Kidney epithelial cell (primary cell): Measurements from ENCODE around the gene MTX2. TPM values are rescaled to one million over a fixed set of nuclear protein-coding genes. Genes with fewer than 3 reads are reported as not detected.
"Not testable (repeated sequence)": the region's sequence is repeated elsewhere in the genome, so short reads cannot be mapped to it uniquely, and the experiment has no call there.

ENCODE experiments used
- DNase-seq: peaks from one replicate; pipeline ENCODE4 v3.0.0-alpha.2; 2010; ENCODE audit warnings: low read depth
- H3K27me3 ChIP-seq: 2 replicates; pipeline ENCODE4 v1.6.0; 2011; ENCODE audit warnings: low read length; ENCODE audit not compliant: control insufficient read depth, insufficient read depth
- H3K36me3 ChIP-seq: 2 replicates; pipeline ENCODE4 v1.5.1; 2011; ENCODE audit warnings: low read length; ENCODE audit not compliant: control insufficient read depth, insufficient read depth
- H3K4me3 ChIP-seq: 2 replicates; pipeline ENCODE4 v1.5.1; 2011; ENCODE audit warnings: low read depth, mild to moderate bottlenecking, control low read depth, low read length
- total RNA-seq: library from RNA; depleted of rRNA; stranded (reverse); fragments of >200 nt; gene quantifications from 2 replicates; pipeline ENCODE4 v1.2.3, GENCODE V29; 2015
- TF ChIP-seq, protein P1 (sequence below): IDR thresholded peaks from 2 replicates; pipeline ENCODE4 v1.5.1; 2011; ENCODE audit warnings: mild to moderate bottlenecking, moderate library complexity, low read length, control low read depth, inconsistent platforms; ENCODE audit not compliant: insufficient read depth, poor library complexity, severe bottlenecking

Gene MTX2
- total RNA-seq, 1 donor from 2014 or later = 62.8 TPM

DNA sequence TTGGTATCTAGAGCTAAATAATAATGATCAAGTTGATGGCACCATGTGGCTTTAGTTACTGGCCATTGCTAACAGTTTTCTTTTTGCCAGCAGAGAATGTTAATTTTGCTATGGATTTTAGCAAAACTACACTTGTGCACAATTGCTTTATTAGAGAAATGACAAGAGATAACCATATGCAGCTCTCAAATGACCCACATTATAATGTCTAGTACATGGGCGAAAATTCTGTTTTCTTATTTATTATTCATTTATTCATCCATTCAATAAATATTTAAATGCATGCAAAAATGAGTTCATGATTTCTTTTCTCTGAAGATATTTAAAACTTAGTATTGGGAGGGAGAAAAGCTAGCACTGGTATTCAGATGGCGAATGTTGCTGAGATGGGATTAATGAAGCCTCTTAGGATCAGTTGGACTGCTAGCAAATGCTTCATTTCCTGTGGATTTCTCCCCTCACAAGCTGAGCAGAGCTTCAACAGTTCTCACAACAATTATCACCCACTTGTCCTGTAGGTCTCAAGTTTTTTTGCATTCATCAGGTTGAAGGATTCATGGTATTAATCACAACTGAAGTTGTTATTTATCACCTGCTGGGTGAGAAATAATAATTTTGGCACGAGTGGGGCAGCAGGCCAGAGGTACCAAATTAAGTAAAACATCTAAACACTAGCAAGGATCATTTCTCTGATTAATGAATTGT is 95.2 kb downstream of the MTX2 start:
- TF ChIP-seq, protein P1, sequence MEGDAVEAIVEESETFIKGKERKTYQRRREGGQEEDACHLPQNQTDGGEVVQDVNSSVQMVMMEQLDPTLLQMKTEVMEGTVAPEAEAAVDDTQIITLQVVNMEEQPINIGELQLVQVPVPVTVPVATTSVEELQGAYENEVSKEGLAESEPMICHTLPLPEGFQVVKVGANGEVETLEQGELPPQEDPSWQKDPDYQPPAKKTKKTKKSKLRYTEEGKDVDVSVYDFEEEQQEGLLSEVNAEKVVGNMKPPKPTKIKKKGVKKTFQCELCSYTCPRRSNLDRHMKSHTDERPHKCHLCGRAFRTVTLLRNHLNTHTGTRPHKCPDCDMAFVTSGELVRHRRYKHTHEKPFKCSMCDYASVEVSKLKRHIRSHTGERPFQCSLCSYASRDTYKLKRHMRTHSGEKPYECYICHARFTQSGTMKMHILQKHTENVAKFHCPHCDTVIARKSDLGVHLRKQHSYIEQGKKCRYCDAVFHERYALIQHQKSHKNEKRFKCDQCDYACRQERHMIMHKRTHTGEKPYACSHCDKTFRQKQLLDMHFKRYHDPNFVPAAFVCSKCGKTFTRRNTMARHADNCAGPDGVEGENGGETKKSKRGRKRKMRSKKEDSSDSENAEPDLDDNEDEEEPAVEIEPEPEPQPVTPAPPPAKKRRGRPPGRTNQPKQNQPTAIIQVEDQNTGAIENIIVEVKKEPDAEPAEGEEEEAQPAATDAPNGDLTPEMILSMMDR = no peak
- no peak for DNase-seq
- no peaks in the 10 kb centered on the region for H3K36me3 ChIP-seq
- no peaks in the 10 kb centered on the region for H3K27me3 ChIP-seq
- H3K4me3 ChIP-seq = no peak overlapping the region

DNA sequence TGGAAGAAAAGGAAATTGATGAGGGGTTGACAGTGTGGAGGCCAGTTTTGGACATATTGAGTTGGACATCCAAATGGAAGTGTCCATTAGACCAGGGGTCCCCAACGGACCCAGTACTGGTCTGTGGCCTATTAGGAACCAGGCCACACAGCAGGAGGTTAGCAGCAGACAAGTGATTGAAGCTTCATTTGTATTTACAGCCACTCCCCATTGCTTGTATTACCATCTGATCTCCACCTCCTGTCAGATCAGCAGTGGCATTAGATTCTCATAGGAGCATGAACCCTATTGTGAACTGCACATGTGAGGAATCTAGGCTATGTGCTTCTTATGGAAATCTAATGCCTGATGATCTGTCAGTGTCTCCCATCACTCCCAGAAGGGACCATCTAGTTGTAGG is 99.1 kb downstream of the MTX2 start:
- H3K27me3 ChIP-seq = no peaks in the 10 kb centered on the region
- H3K4me3 ChIP-seq = no peak overlapping the region
- TF ChIP-seq, protein P1 = no peak
- H3K36me3 ChIP-seq = no peaks in the 10 kb centered on the region
- no peak for DNase-seq

DNA sequence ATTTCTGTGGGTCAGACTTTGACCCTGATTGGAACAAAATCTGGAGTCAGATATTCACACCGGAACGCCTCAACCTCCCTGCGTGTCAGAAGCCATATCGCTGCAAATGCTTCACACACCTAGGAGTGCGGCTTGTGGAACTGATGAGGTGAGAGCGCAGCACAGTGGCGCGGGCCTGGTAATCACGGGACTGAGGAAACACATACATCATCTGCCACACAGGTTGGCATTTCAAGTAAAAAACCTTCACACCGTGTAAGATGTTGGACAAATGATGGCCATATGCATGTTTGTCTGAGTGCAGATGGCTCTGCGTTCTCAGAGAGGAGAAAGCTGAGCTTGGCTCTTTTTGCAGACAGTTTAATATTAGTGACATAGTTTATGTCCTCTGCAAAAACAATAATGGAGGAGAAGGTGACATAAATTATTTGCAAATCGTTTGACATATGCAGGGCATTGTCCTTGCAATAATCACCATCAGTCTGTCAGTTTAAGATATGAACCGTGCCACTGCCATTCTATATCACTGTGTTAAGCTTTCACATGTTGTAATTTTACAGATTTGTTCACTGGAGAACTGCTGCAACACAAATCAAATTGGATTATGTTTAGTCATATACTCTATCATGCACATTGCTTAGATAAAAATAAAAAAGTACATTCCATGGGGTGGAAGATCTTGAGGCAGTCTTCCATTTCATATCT is 101.4 kb downstream of the MTX2 start:
- TF ChIP-seq, protein P1 = peak; percentile 9
- H3K36me3 ChIP-seq = no peaks in the 10 kb centered on the region
- H3K4me3 ChIP-seq = no peak overlapping the region
- no peak for DNase-seq
- H3K27me3 ChIP-seq = no peaks in the 10 kb centered on the region

DNA sequence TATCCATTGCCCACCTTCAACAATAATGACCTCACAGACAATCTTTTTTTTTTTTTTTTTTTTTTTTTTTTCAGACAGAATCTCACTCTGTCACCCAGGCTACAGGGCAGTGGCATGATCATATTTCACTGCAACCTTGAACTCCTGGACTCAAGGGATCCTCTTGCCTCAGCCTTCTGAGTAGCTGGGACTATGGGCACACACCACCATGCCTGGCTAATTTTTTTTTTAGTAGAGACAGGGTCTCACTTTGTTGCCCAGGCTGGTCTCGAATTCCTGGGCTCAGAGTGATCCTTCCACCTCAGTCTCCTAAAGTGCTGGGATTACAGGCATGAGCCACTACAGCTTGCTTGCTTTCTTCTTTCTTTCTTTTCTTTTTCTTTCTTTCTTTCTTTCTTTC is 103.9 kb downstream of the MTX2 start:
- not testable (repeated sequence) for H3K36me3 ChIP-seq, H3K4me3 ChIP-seq, H3K27me3 ChIP-seq, DNase-seq

DNA sequence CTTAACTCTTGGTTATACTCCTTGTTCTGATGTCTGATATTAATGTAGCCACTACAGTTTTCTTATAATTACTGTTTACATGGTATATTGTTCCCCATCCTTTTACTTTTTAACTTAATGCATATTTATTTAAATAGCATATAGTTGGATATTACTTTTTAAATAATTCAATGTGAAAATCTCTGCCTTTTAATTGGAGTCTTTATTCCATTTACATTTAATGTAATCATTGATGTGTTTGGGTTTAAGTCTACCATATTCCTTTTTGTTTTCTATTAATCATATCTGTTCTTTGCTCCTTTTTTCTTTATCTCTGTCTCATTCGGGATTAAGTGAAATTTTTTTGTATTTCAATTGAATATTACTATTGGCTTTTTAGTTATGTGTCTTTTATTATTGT is 109.1 kb downstream of the MTX2 start:
- TF ChIP-seq, protein P1 = no peak
- Histone ChIP-seq H3K36me3 (no peaks in the 10 kb centered on the region), H3K27me3 (no peaks in the 10 kb centered on the region), H3K4me3 (no peak overlapping the region)
- DNase-seq = no peak

DNA sequence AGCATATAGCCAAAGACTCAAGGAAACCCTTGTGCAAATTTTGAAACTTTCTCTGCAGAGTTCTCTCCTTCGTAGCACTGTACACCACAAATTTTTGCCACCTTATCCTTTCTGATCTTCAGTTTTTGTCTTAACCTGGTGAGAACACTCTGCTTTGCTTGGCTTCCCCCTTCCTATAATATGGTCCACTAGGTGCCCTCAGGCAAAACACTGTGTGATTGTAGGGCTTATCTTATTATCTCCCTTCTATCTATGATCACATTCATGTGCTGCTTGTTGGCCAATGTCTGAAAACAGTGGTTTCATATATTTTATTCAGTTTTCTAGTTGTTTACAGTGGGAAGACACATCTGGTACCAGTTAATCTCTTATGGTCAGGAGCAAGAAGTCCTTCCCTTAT is 111.1 kb downstream of the MTX2 start:
- no peak for DNase-seq
- no peak overlapping the region for H3K4me3 ChIP-seq
- TF ChIP-seq, protein P1 = no peak
- H3K27me3 ChIP-seq = no peaks in the 10 kb centered on the region
- no peaks in the 10 kb centered on the region for H3K36me3 ChIP-seq
